Measurements from ENCODE around the gene TUBB6. TPM values are rescaled to one million over a fixed set of nuclear protein-coding genes. Genes with fewer than 3 reads are reported as not detected.
A peak's percentile ranks its signal among the peaks of the same experiment; 100 is the strongest.

The TUBB6 gene
- total RNA-seq, 6 experiments from 2014 or later, result 434 to 602 (median 568) TPM

DNA sequence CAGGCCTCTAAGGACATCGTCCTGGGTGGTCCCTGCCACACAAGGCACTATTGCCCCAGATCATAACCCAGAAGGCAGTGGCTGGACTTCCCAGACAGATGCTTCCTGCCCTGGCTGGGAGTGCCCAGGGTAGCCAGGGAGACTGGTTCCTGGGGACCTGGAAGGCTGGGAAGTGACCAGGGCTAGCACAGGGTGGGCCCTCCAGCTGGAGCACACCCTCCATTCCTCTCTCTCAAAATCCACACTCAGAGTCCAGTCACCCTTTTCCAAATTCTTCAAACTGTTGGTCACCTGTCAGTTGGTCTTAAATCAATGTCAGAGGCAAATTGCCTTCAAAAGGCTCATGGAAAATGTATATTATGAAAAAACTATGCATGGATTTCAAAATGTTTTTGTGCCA is 11.6 kb upstream of the TUBB6 start:
- Mint-ChIP-seq H3K27me3 (ENCODE audit: insufficient read depth) (peaks cover 2% of the 10 kb centered on the region), H3K9me3 (peaks cover 6% of the 10 kb centered on the region; the same call in 1 of the 2 replicates), H3K36me3 (ENCODE audit: low read depth) (peaks cover 5% of the 10 kb centered on the region; the same call in 1 of the 2 replicates), H3K27ac (peak overlapping the region; percentile 91), H3K4me3 (peak overlapping the region; percentile 53), H3K4me1 (ENCODE audit: low read depth) (peaks cover 36% of the 10 kb centered on the region)
- DNase-seq, result peak; percentile 27
- TF ChIP-seq, protein P1, sequence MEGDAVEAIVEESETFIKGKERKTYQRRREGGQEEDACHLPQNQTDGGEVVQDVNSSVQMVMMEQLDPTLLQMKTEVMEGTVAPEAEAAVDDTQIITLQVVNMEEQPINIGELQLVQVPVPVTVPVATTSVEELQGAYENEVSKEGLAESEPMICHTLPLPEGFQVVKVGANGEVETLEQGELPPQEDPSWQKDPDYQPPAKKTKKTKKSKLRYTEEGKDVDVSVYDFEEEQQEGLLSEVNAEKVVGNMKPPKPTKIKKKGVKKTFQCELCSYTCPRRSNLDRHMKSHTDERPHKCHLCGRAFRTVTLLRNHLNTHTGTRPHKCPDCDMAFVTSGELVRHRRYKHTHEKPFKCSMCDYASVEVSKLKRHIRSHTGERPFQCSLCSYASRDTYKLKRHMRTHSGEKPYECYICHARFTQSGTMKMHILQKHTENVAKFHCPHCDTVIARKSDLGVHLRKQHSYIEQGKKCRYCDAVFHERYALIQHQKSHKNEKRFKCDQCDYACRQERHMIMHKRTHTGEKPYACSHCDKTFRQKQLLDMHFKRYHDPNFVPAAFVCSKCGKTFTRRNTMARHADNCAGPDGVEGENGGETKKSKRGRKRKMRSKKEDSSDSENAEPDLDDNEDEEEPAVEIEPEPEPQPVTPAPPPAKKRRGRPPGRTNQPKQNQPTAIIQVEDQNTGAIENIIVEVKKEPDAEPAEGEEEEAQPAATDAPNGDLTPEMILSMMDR (IDR thresholded peaks at IDR 0.05), result no peak

GRCh38 chr18:12299862-12300261 is 8.2 kb upstream of the TUBB6 start:
- Mint-ChIP-seq H3K9me3 (peaks cover 6% of the 10 kb centered on the region; the same call in 1 of the 2 replicates), H3K4me3 (no peak overlapping the region), H3K27ac (no peak overlapping the region), H3K27me3 (ENCODE audit: insufficient read depth) (peaks cover 2% of the 10 kb centered on the region), H3K4me1 (ENCODE audit: low read depth) (peaks cover 39% of the 10 kb centered on the region), H3K36me3 (ENCODE audit: low read depth) (peaks cover 8% of the 10 kb centered on the region; the same call in 1 of the 2 replicates)
- DNase-seq, result no peak
- TF ChIP-seq, protein P1 (IDR thresholded peaks at IDR 0.05), result no peak

- Mint-ChIP-seq H3K9me3 (peaks cover 6% of the 10 kb centered on the region; the same call in 1 of the 2 replicates), H3K27me3 (ENCODE audit: insufficient read depth) (peaks cover 4% of the 10 kb centered on the region), H3K4me3 (no peak overlapping the region), H3K36me3 (ENCODE audit: low read depth) (peaks cover 10% of the 10 kb centered on the region; the same call in 1 of the 2 replicates), H3K27ac (no peak overlapping the region), H3K4me1 (ENCODE audit: low read depth) (peaks cover 38% of the 10 kb centered on the region)
- DNase-seq, result no peak
- TF ChIP-seq, protein P1 (IDR thresholded peaks at IDR 0.05), result no peak
Measured at GRCh38 chr18:12301263-12302005, 6.6 kb upstream of the TUBB6 start.

- no peak overlapping the region for H3K4me3 Mint-ChIP-seq
- DNase-seq, result no peak
Measured at GRCh38 chr18:12302391-12303147, 5.5 kb upstream of the TUBB6 start.

More at GRCh38 chr18:12302391-12303147, 5.5 kb upstream of the TUBB6 start:
- Mint-ChIP-seq H3K27me3 (ENCODE audit: insufficient read depth) (peaks cover 7% of the 10 kb centered on the region), H3K4me1 (ENCODE audit: low read depth) (peaks cover 34% of the 10 kb centered on the region), H3K36me3 (ENCODE audit: low read depth) (peaks cover 10% of the 10 kb centered on the region; the same call in 1 of the 2 replicates), H3K27ac (no peak overlapping the region), H3K9me3 (peaks cover 6% of the 10 kb centered on the region; the same call in 1 of the 2 replicates)
- TF ChIP-seq, protein P1 (IDR thresholded peaks at IDR 0.05), result no peak
